K562 (cell line): ENCODE results near the gene TPRG1L. TPM values are rescaled to one million over a fixed set of nuclear protein-coding genes. Genes with fewer than 3 reads are reported as not detected.

Experiments
- ATF3 ChIP-seq, 2 experiments: fragments of 450-650 bp in 1 of 2; sonication (generic) in 1 of 2; formaldehyde crosslinking in 1 of 2; IDR thresholded peaks in 1 of 2; conservative IDR thresholded peaks in 1 of 2; 2 replicates each; pipeline versions ENCODE4 v1.6.1 to v1.8.1; 2016 to 2023; ENCODE audit warnings: mild to moderate bottlenecking in 2 of 2, moderate library complexity in 2 of 2, inconsistent platforms in 1 of 2, missing genetic modification reagents in 1 of 2
- CHD4 ChIP-seq: fragments of 200-600 bp; sonication (generic); IDR thresholded peaks from 3 replicates; pipeline ENCODE4 v1.6.1; 2012; ENCODE audit warnings: low read depth, mild to moderate bottlenecking, mixed read lengths, low read length, inconsistent platforms; ENCODE audit not compliant: insufficient read depth, insufficient replicate concordance, poor library complexity, severe bottlenecking
- CREB3 ChIP-seq: fragments of 450-650 bp; conservative IDR thresholded peaks from 2 replicates; pipeline ENCODE4 v1.6.1; 2016; ENCODE audit warnings: missing genetic modification characterization, low read depth, mild to moderate bottlenecking, missing compliant biosample characterization, moderate library complexity
- FOXO4 ChIP-seq: fragments of 450-650 bp; formaldehyde crosslinking; IDR thresholded peaks from 2 replicates; pipeline ENCODE4 v1.4.0; 2020; ENCODE audit warnings: mild to moderate bottlenecking, moderate library complexity
- HDAC3 ChIP-seq: fragments of 450-650 bp; IDR thresholded peaks from 2 replicates; pipeline ENCODE4 v1.6.1; 2018; ENCODE audit warnings: borderline replicate concordance, mild to moderate bottlenecking, moderate library complexity; ENCODE audit not compliant: partially characterized antibody
- MTF1 ChIP-seq: fragments of 250-450 bp; sonication (Bioruptor Pico); IDR thresholded peaks from 2 replicates; pipeline ENCODE4 v1.9.0; 2021; ENCODE audit warnings: moderate library complexity, mild to moderate bottlenecking, inconsistent platforms, borderline replicate concordance
- NFIC ChIP-seq: fragments of 450-650 bp; IDR thresholded peaks from 2 replicates; pipeline ENCODE4 v1.6.1; 2017; ENCODE audit warnings: mild to moderate bottlenecking, inconsistent platforms
- NR2F6 ChIP-seq: fragments of 450-650 bp; formaldehyde crosslinking; IDR thresholded peaks from 2 replicates; pipeline ENCODE4 v1.4.0; 2020; ENCODE audit warnings: mild to moderate bottlenecking
- NR4A1 ChIP-seq, 2 experiments: fragments of 250-450 bp in 1 of 2; fragments of 450-650 bp in 1 of 2; sonication (Bioruptor Pico) in 1 of 2; IDR thresholded peaks; 2 replicates each; pipeline versions ENCODE4 v1.4.0 to v1.6.1; 2016 to 2020; ENCODE audit warnings: mild to moderate bottlenecking in 2 of 2, missing compliant biosample characterization in 1 of 2, missing genetic modification characterization in 1 of 2, moderate library complexity in 1 of 2
- RBFOX2 ChIP-seq: fragments of 200-400 bp; formaldehyde crosslinking; IDR thresholded peaks from 2 replicates; pipeline ENCODE4 v1.6.1; 2017; ENCODE audit warnings: low read depth, mild to moderate bottlenecking, low read length, moderate library complexity
- SP2 ChIP-seq: IDR thresholded peaks from 2 replicates; pipeline ENCODE4 v1.6.1; 2011; ENCODE audit warnings: mild to moderate bottlenecking, low read depth, low read length, moderate library complexity; ENCODE audit not compliant: poor library complexity, severe bottlenecking; ENCODE audit errors: extremely low read depth
- STAT6 ChIP-seq: sonication (generic); formaldehyde crosslinking; IDR thresholded peaks from 2 replicates; pipeline ENCODE4 v1.8.1; 2023; ENCODE audit warnings: mild to moderate bottlenecking, missing genetic modification reagents
- UBTF ChIP-seq, 2 experiments: IDR thresholded peaks; 2 replicates each; pipeline ENCODE4 v1.6.1; 2012; ENCODE audit warnings: improper control_type of control experiment in 2 of 2, low read depth in 2 of 2, low read length in 2 of 2, borderline replicate concordance in 1 of 2
- ZNF184 ChIP-seq: sonication (generic); formaldehyde crosslinking; IDR thresholded peaks from 2 replicates; pipeline ENCODE4 v1.5.0; 2020; ENCODE audit warnings: missing genetic modification reagents
- ZNF263 ChIP-seq: sonication (generic); formaldehyde crosslinking; IDR thresholded peaks from 2 replicates; pipeline ENCODE4 v1.8.0; 2022; ENCODE audit warnings: mild to moderate bottlenecking, missing genetic modification reagents, borderline replicate concordance
- ZNF583 ChIP-seq: fragments of 250-450 bp; sonication (Bioruptor Pico); IDR thresholded peaks from 2 replicates; pipeline ENCODE4 v1.4.0; 2020
- ZNF780A ChIP-seq: fragments of 250-450 bp; sonication (Bioruptor Pico); IDR thresholded peaks from 2 replicates; pipeline ENCODE4 v1.5.0; 2021; ENCODE audit warnings: mild to moderate bottlenecking
- polyA plus RNA-seq, 8 experiments: library from polyadenylated mRNA; depleted of rRNA in 4 of 8; stranded (reverse) in 5 of 8; unstranded in 3 of 8; fragments of >200 nt; fragmentation: Nextera tagmentation in 2 of 8; fragmentation: Illumina TruSeq in 1 of 8; extraction: Ambion mirVana in 2 of 8; extraction: Trizol in 1 of 8; gene quantifications; 2 replicates each; pipeline versions ENCODE4 v1.2.1 to v1.2.3, GENCODE V29; 2011 to 2014; ENCODE audit warnings: inconsistent platforms in 1 of 8, missing spikeins in 1 of 8
- total RNA-seq, 7 experiments: library from RNA; depleted of rRNA in 6 of 7; stranded (reverse); fragments of >200 nt in 6 of 7; fragmentation: Illumina TruSeq in 2 of 7; extraction: Trizol in 2 of 7; gene quantifications; 2 replicates each; pipeline versions ENCODE4 v1.2.1 to v1.2.3, GENCODE V29; 2011 to 2021; ENCODE audit warnings: low replicate concordance in 1 of 7

TPRG1L gene
- total and polyA plus RNA-seq, 9 of the 15 experiments (the other 6 are each of a cell fraction or from before 2014, with no cell fraction given): 1.6 to 11.0 (median 6.2) TPM

GRCh38 chr1:3618881-3619671 lies 5.7 kb upstream of the TPRG1L start (continued):
- TF ChIP-seq ZNF583: no peak
- no peak for TF ChIP-seq STAT6
- TF ChIP-seq ZNF184 (CRISPR knock-in tag): no peak
- TF ChIP-seq MTF1 (CRISPR knock-in tag): no peak
- no peak for TF ChIP-seq NR4A1 (CRISPR knock-in tag; IDR thresholded peaks at IDR 0.05)
- 0 out of 2 replicates have a peak, but pooled peaks have one; percentile 22 for TF ChIP-seq NR4A1 (tag; IDR thresholded peaks at IDR 0.05)
- no peak for TF ChIP-seq SP2
- no peak for TF ChIP-seq HDAC3
- no peak for TF ChIP-seq UBTF (IDR thresholded peaks at IDR 0.05; ENCODE audit: borderline replicate concordance in 1 of 2, low read depth in 2 of 2, low read length in 2 of 2)
- TF ChIP-seq NR2F6: no peak
- TF ChIP-seq ZNF263 (CRISPR knock-in tag): no peak
- TF ChIP-seq CHD4: no peak
- no peak for TF ChIP-seq RBFOX2
- no peak for TF ChIP-seq CREB3 (tag)
- no peak for TF ChIP-seq FOXO4 (CRISPR knock-in tag)
- TF ChIP-seq NFIC: no peak
- no peak for TF ChIP-seq ZNF780A (CRISPR knock-in tag)
- TF ChIP-seq ATF3 (IDR thresholded peaks at IDR 0.05): no peak; the same call in 1 of the 2 replicates
- no peak for TF ChIP-seq ATF3 (CRISPR knock-in tag; conservative IDR thresholded peaks at IDR 0.05)
